Omental fat pad (tissue), 4 donors: ENCODE results near the gene PRAMEF1. TPM values are rescaled to one million over a fixed set of nuclear protein-coding genes. Genes with fewer than 3 reads are reported as not detected.
"Not testable (repeated sequence)": the region's sequence is repeated elsewhere in the genome, so short reads cannot be mapped to it uniquely, and the experiment has no call there.

ENCODE experiments used
- ATAC-seq: fragments of 150-250 bp; one replicate; pipeline ENCODE4 v1.9.1; 2016; ENCODE audit warnings: mild to moderate bottlenecking, moderate library complexity; ENCODE audit not compliant: low FRiP score
- DNase-seq: peaks from one replicate; pipeline ENCODE4 v3.0.0-alpha.2; 2019; ENCODE audit warnings: low spot score
- CTCF ChIP-seq, 3 donors: fragments of 450-650 bp; IDR thresholded peaks; one replicate each; pipeline ENCODE4 v1.5.1; 2016 to 2017; ENCODE audit warnings: antibody characterized with exemption in 3 of 3, mild to moderate bottlenecking in 3 of 3, moderate library complexity in 2 of 3
- total RNA-seq, 4 donors: library from RNA; depleted of rRNA; stranded (reverse); fragments of >200 nt; gene quantifications; one replicate each; pipeline ENCODE4 v1.1.0, GENCODE V29; 2016

The PRAMEF1 gene
- total RNA-seq, 4 donors from 2014 or later: not detected

DNA sequence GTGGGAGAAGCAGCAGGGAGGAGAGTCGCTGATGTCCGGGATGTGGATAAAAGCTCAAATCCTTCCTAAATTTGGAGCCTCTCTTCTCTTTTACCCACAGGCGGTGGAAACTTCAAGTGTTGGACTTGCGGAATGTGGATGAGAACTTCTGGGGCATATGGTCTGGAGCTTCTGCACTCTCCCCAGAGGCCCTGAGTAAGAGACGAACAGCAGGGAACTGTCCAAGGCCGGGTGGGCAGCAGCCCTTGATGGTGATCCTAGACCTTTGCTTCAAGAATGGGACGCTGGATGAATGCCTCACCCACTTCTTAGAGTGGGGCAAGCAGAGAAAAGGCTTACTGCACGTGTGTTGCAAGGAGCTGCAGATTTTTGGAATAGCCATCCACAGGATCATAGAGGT, 15.8 kb upstream of the PRAMEF1 start:
- ATAC-seq (no peak), DNase-seq (no peak)
- TF ChIP-seq CTCF (IDR thresholded peaks at IDR 0.05): no peak

DNA sequence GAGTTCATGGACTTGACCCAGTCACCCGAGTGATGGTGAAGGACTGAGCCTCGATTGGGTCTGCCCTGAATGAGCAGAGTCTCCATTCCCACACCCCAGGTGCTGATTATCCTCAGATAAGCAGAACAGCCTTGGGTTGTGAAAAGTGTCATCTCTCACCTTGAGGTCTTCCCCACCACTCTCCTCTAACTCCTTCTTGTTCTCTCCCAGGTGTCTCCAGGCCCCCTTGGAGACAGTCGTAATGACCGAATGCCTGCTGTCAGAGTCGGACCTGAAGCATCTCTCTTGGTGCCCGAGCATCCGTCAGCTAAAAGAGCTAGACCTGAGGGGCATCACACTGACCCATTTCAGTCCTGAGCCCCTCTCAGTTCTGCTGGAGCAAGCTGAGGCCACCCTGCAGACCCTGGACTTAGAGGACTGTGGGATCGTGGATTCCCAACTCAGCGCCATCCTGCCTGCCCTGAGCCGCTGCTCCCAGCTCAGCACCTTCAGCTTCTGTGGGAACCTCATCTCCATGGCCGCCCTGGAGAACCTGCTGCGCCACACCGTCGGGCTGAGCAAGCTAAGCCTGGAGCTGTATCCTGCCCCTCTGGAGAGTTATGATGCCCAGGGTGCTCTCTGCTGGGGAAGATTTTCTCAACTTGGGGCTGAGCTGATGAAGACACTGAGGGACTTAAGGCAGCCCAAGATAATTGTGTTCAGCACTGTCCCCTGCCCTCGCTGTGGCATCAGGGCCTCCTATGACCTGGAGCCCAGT, 14.2 kb upstream of the PRAMEF1 start:
- DNase-seq (no peak), ATAC-seq (no peak)
- TF ChIP-seq CTCF (IDR thresholded peaks at IDR 0.05): no peak

GRCh38 chr1:12778061-12778460, 13.1 kb upstream of the PRAMEF1 start:
- DNase-seq: no peak
- no peak for TF ChIP-seq CTCF (IDR thresholded peaks at IDR 0.05)
- no peak for ATAC-seq

GRCh38 chr1:12778907-12779306, 12.3 kb upstream of the PRAMEF1 start:
- no peak for TF ChIP-seq CTCF (IDR thresholded peaks at IDR 0.05)
- no peak for DNase-seq
- ATAC-seq: no peak

DNA sequence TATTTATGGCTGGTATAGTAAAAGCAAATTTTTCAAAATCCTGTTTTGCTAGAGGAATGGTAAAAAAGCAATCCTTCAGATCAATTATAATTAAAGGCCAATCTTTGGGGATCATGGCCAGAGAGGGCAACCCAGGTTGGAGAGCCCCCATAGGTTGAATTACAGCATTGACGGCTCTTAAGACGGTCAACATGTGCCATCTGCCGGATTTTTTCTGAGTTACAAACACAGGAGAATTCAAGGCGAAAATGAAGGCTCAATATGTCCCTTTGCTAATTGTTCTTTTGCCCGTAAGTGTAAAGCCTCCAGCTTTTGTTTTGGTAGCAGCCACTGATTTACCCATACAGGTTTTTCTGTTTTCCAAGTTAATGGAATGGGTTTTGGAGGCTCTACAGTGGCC, 9.7 kb upstream of the PRAMEF1 start:
- ATAC-seq, DNase-seq: not testable (repeated sequence)

GRCh38 chr1:12783783-12784182, 7.4 kb upstream of the PRAMEF1 start:
- not testable (repeated sequence) for ATAC-seq, DNase-seq

DNA sequence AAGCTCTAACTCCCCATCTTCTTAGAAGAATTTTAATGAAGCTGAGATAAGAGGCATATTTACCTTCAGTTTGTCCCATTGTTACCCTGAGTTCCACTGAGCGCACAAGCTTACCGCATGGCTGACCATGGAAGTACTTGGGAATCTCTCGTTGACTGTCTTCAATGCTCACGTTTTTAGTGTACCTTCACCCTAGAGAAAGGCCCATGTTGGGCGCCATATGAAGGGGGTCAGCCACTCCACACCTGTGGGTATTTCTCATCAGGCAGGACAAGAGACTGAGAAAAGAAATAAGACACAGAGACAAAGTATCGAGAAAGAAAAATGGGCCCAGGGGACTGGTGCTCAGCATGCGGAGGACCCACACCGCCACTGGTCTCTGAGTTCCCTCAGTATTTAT, 6.5 kb upstream of the PRAMEF1 start:
- not testable (repeated sequence) for DNase-seq, ATAC-seq

GRCh38 chr1:12798911-12799310, 7.7 kb downstream of the PRAMEF1 start:
- no peak for DNase-seq
- TF ChIP-seq CTCF (IDR thresholded peaks at IDR 0.05): no peak

GRCh38 chr1:12799730-12800129, 8.5 kb downstream of the PRAMEF1 start:
- TF ChIP-seq CTCF (IDR thresholded peaks at IDR 0.05): no peak
- DNase-seq (no peak), ATAC-seq (no peak)

More at GRCh38 chr1:12798911-12799310, 7.7 kb downstream of the PRAMEF1 start:
- no peak for ATAC-seq
